ENCODE measurements around the gene MUTYH. TPM values are rescaled to one million over a fixed set of nuclear protein-coding genes. Genes with fewer than 3 reads are reported as not detected.

MUTYH gene
- total RNA-seq, 1 donor from 2014 or later = 15.2 TPM

- no peak for TF ChIP-seq CTCF (conservative IDR thresholded peaks at IDR 0.05; ENCODE audit: low read depth, low read length)
- DNase-seq (ENCODE audit: low read depth) = no peak
- no peak overlapping the region for H3K4me3 ChIP-seq (ENCODE audit: low read depth, low read length)
Measured at GRCh38 chr1:45380125-45380524, 39.9 kb upstream of the MUTYH start.

GRCh38 chr1:45379524-45379923, 39.3 kb upstream of the MUTYH start:
- no peak for TF ChIP-seq CTCF (conservative IDR thresholded peaks at IDR 0.05; ENCODE audit: low read depth, low read length)
- no peak for DNase-seq (ENCODE audit: low read depth)
- no peak overlapping the region for H3K4me3 ChIP-seq (ENCODE audit: low read depth, low read length)

- TF ChIP-seq CTCF (conservative IDR thresholded peaks at IDR 0.05; ENCODE audit: low read depth, low read length) = no peak
- DNase-seq (ENCODE audit: low read depth) = no peak
- H3K4me3 ChIP-seq (ENCODE audit: low read depth, low read length) = no peak overlapping the region
Measured at GRCh38 chr1:45378184-45378583, 37.9 kb upstream of the MUTYH start.

GRCh38 chr1:45375104-45376090, 35.2 kb upstream of the MUTYH start:
- DNase-seq (ENCODE audit: low read depth) = no peak
- TF ChIP-seq CTCF (conservative IDR thresholded peaks at IDR 0.05; ENCODE audit: low read depth, low read length) = no peak

GRCh38 chr1:45373573-45373972, 33.3 kb upstream of the MUTYH start:
- DNase-seq (ENCODE audit: low read depth) = no peak
- no peak for TF ChIP-seq CTCF (conservative IDR thresholded peaks at IDR 0.05; ENCODE audit: low read depth, low read length)
- H3K4me3 ChIP-seq (ENCODE audit: low read depth, low read length) = no peak overlapping the region

More at GRCh38 chr1:45375104-45376090, 35.2 kb upstream of the MUTYH start:
- H3K4me3 ChIP-seq (ENCODE audit: low read depth, low read length) = no peak overlapping the region

GRCh38 chr1:45370575-45370974, 30.3 kb upstream of the MUTYH start:
- no peak for TF ChIP-seq CTCF (conservative IDR thresholded peaks at IDR 0.05; ENCODE audit: low read depth, low read length)
- DNase-seq (ENCODE audit: low read depth) = no peak

More at GRCh38 chr1:45370575-45370974, 30.3 kb upstream of the MUTYH start:
- no peak overlapping the region for H3K4me3 ChIP-seq (ENCODE audit: low read depth, low read length)
